Left lobe of liver (tissue), 2 donors: Measurements from ENCODE around the gene SLC16A2. TPM values are rescaled to one million over a fixed set of nuclear protein-coding genes. Genes with fewer than 3 reads are reported as not detected.
A peak's percentile ranks its signal among the peaks of the same experiment; 100 is the strongest.
"Not testable (repeated sequence)": the region's sequence is repeated elsewhere in the genome, so short reads cannot be mapped to it uniquely, and the experiment has no call there.

Source experiments
- ATAC-seq: fragments of 200-7000 bp; cut with Tn5 transposase; one replicate; pipeline ENCODE4 v1.9.1; 2020; ENCODE audit warnings: mild to moderate bottlenecking, moderate library complexity
- DNase-seq: peaks from one replicate; pipeline ENCODE4 v3.0.0-alpha.2; 2020; ENCODE audit warnings: low spot score
- total RNA-seq: library from RNA; stranded (reverse); gene quantifications from one replicate; pipeline ENCODE4 v1.2.1, GENCODE V29; 2021
- donor health status: DM: no; HTN: no; CAD: no; lungs with moderate emphysema.
- donor health status: DM: no; HTN: yes; CAD: no.

The SLC16A2 gene
- total RNA-seq, 1 donor from 2014 or later, result 65.6 TPM

DNA sequence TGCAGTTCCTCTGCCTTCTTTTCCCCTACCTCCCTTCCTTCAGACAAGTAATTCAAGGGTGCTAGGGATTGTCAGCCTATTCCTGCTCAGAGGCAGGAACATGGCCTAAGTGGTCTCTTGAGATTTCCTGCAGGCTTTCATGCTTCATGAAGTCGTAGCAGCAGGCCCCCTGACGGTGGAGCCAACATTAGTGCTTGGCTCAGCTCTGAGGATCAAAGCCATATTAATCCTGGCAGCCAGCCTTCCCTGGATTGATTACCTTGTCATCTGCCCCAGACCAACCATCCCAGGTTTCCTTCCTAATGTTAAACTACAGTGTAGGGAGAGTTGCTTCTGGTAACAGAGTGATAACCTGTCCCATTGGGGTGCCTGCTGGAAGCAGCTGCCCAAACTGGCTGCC is 84.1 kb downstream of the SLC16A2 start:
- DNase-seq (no peak), ATAC-seq (peak; percentile 68)

DNA sequence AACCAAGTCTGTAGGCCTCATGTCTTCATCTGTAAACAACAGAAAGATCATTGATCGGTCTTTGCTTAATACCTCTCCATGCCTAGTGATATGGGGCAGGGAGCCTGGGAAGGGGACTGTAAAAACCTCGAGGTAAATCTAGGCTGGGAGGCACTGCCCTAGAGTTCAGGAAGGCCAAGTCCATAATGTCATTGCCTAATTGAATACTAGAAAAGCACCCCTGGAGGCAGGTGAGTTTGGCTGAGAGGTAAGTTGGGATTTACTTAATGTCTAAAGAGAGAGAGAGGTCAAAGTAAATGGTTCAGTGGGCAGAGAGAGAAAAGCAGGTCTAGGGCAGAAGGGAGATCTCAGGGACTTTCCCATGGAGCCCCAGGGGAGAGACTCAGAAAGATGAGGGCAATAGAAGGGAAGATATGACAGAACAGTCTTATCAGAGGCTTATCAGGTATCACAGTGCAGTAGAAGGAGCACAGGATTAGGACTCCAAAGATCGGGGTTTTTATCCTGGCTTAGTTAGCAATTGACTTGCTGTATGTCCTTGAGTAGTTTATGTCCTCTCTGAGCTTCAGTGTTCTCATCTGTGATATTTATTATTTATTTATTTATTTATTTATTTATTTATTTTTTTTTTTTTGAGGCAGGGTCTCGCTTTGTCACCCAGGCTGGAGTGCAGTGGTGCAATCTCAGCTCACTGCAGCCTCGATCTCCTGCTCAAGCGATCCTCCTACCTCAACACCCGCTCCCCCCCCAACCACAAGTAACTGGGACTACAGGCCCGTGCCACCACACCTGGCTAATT is 85.2 kb downstream of the SLC16A2 start:
- ATAC-seq, result peak; percentile 63
- no peak for DNase-seq

DNA sequence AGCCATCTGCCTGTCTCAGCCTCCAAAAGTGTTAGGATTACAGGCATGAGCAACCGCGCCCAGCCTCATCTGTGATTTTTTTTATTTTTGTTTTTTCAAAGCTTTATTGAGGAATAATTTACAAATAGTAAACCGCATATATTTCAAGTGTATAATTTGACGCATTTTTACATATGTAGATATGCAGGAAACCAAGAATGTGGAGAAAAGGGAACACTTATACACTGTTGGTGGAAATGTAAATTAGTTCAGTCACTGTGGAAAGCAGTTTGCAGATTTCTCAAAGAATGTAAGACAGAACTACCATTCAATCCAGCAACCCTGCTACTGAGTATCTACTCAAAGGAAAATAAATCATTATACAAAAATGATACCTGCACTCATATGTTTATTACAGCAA is 85.9 kb downstream of the SLC16A2 start:
- ATAC-seq (no peak), DNase-seq (no peak)

DNA sequence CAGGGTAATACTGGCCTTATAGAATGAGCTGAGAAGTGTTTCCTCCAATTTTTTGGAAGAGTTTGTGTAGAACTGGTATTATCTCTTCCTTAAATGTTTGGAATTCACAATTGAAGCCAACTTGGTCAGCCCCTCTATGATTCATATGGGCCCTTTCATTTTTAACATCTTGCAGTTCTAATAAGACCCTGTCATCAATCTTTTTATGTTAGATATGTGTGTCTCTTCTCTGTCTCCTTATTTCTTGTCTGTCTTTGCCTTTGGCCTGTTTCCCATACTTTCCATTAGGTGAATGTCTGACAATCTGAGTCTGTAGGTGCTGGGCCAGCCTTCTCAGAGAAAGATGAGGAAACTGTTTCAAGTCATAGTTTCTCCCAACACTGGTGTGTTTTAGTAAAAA is 88.7 kb downstream of the SLC16A2 start:
- DNase-seq (no peak), ATAC-seq (no peak)

DNA sequence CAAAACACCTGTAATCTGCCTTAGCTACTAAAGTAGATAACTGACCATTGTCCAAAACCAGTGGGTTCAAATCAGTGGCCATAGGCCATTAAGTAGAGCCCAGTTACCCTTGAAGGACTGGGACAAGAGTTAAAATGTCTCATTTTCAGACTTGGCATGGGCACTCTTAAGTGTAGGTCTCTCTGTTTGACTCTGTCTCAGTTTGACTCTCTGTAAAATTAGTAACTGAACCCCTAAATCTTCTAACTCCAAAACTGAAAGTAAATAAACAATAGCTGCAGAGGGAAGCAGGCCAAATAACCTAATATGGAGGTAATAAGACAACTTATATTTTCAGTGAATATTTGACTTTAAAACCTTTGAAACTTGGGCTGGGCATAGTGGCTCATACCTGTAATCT is 89.1 kb downstream of the SLC16A2 start:
- DNase-seq, result no peak
- no peak for ATAC-seq

DNA sequence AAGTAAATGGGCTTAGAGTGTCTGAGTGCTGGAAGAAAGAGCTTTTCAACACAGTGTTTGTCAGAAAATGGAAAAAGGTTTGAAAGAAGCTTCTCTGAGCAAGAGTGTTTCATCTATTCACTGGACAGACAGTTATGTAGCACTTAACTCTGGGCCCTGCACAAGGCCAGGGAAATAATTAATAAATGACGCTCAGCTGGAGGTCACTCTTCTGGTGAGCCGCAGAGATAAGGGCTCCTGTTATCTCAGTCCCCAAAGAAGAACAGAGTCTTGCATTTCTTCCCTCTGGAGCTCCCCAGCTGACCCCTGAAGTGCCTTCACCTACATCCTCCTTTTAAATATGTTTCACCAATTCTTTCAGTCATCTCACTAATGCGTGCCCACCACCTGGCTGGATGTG is 90.4 kb downstream of the SLC16A2 start:
- peak; percentile 45 for ATAC-seq
- DNase-seq, result no peak

DNA sequence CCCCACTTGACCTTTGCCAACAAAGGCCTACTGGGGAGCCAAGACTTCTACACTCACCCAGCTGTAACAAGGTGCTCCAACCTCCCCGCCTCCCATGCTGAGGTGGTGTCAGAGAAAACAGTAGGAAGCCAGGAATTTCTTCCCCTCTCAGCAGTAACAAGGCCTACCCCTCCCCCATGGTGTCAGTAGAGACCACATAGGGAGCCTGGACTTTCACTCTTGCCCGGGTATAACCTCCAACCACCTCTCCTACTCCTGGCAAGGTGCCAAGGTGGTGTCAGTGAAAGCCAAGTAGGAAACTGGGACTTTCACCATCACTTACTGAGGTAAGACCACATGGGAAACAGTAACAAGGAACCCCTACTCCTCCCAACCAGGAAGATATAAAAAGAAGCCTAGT is 93.1 kb downstream of the SLC16A2 start:
- ATAC-seq (peak; percentile 95), DNase-seq (peak; percentile 75)

DNA sequence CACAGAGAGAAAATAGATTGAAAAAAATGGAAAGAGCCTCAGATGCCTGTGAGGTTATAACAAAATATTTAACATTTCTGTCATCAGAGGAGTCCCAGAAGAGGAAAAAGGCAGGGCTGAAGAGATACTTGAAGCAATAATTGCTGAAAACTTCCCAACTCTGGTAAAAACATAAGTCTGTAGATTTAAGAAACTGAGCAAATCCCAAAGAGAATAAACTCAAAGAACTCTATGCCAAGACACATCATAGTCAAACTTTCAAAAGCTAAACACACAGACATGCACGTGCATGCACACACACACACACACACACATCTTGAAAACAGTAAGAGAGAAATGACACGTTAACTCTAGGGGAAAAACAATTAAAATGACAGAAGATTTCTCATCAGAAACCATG is 94.1 kb downstream of the SLC16A2 start:
- ATAC-seq (no peak), DNase-seq (no peak)

DNA sequence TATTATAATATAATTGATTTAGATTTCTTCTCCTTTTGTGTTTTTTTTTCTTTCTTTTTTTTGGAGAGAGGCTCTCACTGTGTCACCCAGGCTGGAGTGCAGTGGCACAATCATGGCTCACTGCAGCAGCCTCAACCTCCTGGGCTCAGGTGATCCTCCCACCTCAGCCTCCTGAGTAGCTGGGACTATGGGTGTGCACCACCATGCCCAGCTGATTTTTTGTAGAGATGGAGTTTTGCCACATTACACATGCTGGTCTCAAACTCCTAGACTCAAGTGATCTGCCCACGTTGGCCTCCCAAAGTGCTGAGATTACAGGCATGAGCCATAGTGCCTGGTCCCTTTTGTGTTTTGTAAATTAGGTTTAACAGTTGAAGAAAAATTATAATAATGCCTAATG is 94.7 kb downstream of the SLC16A2 start:
- not testable (repeated sequence) for ATAC-seq, DNase-seq

DNA sequence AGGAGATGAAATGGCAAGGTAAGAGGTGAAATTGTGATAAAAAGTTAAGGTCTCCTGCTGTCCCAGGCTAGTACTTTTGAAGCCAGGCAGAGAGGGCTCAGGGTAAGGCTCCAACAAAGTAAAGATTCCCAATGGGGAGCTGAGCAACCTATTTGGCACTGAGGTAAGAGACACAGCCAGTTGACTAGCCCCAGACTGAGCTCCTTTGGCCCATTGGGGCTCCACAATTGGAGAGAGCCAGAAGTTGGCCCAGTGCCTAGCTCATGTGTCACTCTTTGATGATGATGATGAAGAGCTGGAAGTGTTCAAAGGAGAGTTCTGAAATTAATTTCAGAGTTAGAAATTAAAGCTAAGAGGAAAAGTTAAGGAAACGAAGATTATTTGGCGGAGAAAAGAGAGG is 98.6 kb downstream of the SLC16A2 start:
- DNase-seq (no peak), ATAC-seq (no peak)

DNA sequence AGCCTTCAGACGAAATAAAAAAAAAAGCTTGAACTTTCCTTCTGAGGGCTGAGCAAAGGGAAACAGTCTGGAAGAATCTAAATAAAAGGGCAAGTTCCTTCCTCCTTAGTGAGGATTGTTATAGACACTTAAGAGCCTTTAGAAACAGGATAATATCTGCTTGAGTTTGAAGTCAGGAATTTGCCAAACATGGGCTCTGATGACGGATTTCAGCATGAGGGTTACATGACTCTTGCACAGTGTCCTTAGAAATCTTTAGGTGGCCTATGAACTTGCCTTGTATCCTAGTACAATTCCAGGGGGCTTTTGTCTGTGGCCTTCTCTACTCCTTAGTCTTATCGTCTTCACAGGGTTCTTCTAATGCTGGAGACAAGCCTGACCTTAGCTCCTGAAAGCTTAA is 99.0 kb downstream of the SLC16A2 start:
- no peak for DNase-seq
- no peak for ATAC-seq

DNA sequence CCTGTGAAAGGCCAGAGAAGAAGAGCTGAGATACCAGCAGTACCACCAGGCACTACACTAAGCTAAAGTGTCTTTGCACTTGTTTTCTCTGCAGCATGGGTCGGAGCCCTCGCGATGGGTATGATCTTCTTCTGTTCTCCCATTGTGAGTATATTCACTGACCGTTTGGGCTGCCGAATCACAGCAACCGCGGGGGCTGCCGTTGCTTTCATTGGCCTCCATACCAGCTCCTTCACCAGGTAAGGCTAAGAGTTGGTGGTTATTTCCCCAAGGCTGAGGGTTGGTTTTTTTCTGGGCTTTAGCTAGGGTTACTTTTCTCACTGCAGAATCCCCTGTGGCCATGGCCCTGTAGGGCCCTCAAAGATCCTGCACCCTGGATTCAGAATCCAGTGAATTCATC is 99.6 kb downstream of the SLC16A2 start:
- no peak for DNase-seq
- no peak for ATAC-seq

DNA sequence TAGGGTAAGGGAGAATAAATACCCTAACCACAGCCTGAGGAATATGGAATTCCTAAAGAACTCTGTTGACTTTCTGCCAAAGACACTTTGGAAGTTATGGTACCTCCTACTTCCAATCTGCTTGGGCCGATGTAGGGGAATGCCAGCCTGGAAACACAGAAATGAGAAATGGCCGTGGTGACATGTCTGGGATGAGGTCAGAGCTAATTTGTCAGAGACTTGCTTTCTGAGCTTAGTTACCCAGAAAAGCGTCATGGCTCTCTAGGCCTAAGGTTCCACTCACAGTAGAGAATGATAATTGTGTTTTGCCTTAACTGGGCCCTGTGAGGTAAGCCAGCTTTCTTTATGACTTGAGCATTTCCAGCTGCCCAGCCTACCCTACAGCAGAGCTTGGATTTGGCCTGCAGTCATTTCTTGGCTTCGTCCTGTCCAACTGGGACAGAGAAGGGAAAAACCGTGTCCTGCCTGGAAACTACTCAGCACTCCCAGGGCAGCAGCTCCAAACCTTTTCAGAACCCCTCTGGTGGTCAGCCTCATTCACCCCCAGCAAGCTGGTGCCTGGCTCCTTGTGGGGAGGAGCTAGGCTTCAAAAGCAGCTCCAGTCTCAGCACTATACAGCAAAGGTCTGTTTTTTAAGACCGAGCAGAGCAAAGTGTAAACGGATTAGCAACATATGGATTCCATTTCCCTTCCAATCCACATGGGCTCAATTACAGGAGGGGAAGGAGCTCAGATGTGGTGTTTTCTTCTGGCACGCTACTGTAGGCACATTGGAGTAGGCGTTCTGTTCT is 100.9 kb downstream of the SLC16A2 start:
- ATAC-seq, result peak; percentile 38
- no peak for DNase-seq

DNA sequence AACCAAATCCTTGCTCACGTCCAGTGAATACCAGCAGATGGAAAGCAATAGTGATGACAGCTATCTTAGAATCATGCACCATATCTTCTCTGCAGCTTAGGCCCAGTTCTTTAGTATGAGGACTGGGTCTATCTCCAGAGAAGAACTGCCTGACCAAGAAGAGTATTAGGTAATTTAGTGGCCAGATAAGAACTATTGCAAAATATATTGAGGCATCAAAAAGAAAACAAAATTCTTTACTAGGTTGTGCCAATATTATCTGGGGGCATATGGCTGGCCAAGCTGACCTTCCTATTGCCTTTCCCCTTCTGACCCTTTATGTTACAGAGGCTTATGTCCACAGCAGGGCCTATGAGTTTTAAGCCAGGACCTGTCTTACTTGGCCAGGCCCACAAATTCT is 101.9 kb downstream of the SLC16A2 start:
- ATAC-seq (peak; percentile 77), DNase-seq (no peak)

DNA sequence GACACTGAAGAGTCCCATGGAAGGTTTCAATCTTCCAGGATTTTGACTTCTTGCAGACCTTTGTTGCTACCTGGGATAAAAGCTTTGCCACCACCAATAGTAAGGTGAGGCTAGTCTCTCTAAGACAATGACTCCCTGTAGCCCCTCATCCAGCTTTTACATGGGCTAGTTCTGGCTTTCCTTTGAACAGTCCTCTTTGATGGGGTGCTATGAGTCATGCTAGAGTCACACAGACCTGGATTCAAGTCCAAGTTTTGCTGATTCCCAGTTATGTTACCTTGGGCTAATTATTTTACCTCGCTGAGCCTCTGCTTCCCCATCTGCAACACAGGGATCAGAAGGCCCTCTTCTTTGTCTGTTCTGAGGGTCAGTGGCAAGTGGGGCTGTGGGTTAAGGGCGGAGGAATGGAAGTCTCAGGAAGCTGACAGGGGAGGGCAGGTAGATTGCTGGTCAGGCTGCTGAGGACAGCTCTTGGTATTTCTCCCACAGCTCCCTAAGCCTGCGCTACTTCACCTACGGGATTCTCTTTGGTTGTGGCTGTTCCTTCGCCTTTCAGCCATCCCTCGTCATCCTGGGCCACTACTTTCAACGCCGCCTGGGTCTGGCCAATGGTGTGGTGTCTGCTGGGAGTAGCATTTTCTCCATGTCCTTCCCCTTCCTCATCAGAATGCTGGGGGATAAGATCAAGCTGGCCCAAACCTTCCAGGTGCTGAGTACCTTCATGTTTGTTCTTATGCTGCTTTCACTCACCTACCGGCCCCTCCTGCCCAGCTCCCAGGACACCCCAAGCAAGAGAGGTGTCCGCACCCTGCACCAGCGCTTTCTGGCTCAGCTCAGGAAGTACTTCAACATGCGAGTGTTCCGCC is 102.8 kb downstream of the SLC16A2 start:
- DNase-seq (no peak), ATAC-seq (no peak)

DNA sequence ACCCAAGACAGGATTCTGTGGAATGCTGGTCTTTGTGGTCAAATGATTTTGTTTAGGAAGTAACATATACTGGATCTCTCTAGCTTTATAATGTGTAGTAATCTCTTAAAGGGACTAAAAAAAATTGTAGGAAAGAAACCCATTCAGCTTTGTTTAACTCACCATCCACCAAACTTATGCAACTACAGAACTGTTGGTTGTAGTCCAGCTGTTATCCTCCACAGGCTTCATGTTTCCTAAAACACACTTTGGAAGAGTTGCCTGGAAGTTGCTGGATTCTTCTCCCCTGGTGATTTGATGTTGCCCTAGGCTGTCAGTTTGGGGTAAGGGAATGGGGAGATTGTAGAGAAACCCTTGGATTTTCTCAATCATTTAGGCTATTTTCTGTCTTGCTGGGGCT is 103.8 kb downstream of the SLC16A2 start:
- ATAC-seq (peak; percentile 40), DNase-seq (no peak)

DNA sequence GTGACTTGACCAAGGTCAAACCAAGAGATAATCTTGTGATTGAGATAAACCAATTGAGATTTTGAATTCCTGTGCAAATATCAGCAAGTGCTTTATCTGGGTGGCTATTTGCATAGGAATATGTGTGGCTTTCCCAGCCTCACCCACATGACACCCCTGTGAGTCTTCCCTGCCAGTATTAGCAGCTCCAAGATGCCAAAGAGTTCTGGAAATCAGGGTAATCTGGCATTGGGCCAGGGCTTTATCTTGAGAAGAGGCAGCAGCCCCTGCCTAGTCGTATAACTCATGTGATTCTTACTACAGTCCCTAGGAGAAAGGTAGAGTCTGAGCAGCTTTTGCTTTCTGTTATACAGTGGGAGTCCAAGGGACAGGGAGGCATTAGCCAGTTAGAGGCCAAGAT is 105.5 kb downstream of the SLC16A2 start:
- no peak for ATAC-seq
- DNase-seq, result no peak

DNA sequence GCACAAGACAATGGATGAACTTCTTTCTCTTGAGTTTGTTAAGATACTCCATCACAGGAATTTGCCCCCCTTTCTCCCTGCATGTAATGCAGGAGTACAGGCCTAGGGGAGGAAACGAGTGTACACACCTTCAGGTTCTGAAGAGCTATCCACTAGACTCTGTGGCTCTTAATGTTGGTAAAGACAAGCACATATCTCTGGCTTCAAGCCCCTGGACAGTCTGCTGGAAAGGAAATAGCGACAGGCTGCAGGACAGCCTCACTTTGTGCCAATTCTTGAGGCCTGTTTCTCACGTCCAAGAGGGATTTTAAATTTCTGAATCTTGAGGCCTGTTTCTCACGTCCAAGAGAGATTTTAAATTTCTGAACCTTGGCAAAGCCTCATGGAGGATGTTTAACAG is 106.1 kb downstream of the SLC16A2 start:
- ATAC-seq (no peak), DNase-seq (no peak)

DNA sequence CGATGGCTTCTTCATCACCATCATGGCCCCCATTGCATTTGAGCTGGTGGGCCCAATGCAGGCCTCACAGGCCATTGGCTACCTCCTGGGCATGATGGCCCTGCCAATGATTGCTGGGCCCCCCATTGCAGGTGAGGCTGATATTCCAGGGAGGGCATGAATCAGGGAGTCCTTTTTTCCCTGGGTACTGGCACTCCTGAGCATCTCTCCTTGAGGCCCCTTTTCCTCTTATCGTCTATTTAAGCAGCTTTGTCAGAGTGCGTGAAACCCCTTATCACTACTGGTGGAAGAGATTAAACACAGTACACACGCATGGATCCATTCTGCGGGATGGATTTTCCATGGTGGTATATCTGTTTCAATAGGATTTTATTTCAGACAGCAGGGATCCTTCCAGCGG is 108.0 kb downstream of the SLC16A2 start:
- ATAC-seq, result no peak
- no peak for DNase-seq

DNA sequence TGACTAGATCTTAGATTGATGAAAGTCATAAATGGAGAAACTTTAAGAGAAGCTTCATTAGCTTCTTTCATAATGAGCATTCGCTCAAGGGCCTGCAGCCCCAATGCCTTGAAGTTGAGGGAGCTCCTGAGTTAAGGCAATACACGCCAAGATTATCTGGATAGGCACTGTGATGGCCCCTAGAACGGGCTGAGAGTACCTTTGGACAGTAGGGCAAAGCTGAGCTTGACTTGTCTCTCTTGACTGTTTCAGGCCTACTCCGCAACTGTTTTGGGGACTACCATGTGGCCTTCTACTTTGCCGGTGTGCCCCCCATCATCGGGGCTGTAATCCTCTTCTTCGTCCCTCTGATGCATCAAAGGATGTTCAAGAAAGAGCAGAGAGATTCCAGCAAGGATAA is 109.8 kb downstream of the SLC16A2 start:
- DNase-seq (no peak), ATAC-seq (no peak)

DNA sequence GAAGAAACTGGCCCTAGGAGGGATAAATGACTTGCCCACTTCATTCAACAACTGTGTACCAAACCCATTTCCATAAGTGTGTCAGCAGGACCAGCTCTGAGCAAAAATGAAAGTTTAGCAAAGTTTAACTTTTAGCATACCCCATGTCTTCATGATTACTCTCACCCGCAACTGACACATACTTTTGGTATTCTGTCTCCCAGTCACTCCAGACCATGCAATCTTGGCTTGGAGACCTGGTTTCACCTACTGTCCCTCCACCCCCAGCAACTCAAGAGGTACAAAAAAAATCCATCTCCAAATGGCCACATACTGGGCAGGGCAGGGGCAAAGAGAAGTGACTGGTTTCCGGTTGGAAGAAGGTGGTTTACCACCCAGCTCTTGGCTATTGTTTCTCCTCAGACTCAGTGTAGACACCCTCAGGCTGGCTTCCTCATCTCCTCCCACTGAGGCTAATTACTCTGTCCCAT is 113.3 kb downstream of the SLC16A2 start:
- ATAC-seq, result no peak
- DNase-seq, result no peak
